Endothelial cell (in vitro differentiated cells): ENCODE results near the gene TPM2. TPM values are rescaled to one million over a fixed set of nuclear protein-coding genes. Genes with fewer than 3 reads are reported as not detected.

ENCODE experiments used
- DNase-seq: peaks from one replicate; pipeline ENCODE4 v3.0.0; 2021; ENCODE audit warnings: low spot score
- H3K27ac Mint-ChIP-seq: one replicate; pipeline ENCODE4 v1.8.0; 2021; ENCODE audit warnings: mixed read lengths, inconsistent platforms; ENCODE audit not compliant: unreplicated experiment
- H3K27me3 Mint-ChIP-seq: one replicate; pipeline ENCODE4 v1.8.0; 2021; ENCODE audit warnings: mild to moderate bottlenecking, moderate library complexity, mixed read lengths, inconsistent platforms; ENCODE audit not compliant: unreplicated experiment
- H3K36me3 Mint-ChIP-seq: one replicate; pipeline ENCODE4 v1.8.0; 2021; ENCODE audit warnings: mild to moderate bottlenecking, low read depth, mixed read lengths, inconsistent platforms; ENCODE audit not compliant: unreplicated experiment
- H3K4me1 Mint-ChIP-seq: one replicate; pipeline ENCODE4 v1.8.0; 2021; ENCODE audit warnings: mild to moderate bottlenecking, mixed read lengths, inconsistent platforms; ENCODE audit not compliant: unreplicated experiment
- H3K4me3 Mint-ChIP-seq: one replicate; pipeline ENCODE4 v1.8.0; 2021; ENCODE audit warnings: mild to moderate bottlenecking, mixed read lengths, inconsistent platforms; ENCODE audit not compliant: unreplicated experiment
- H3K9me3 Mint-ChIP-seq: one replicate; pipeline ENCODE4 v1.8.0; 2021; ENCODE audit warnings: mixed read lengths, inconsistent platforms; ENCODE audit not compliant: unreplicated experiment
- total RNA-seq: library from RNA; stranded (reverse); fragmentation: NEBNext Ultra II Directional; extraction: Animal tissue kit (Norgen Biotek cat#: 25700); gene quantifications from one replicate; pipeline ENCODE4 v1.2.1, GENCODE V29; 2021; ENCODE audit not compliant: unreplicated experiment
- TF ChIP-seq, protein P1 (sequence below): fragments of 200-600 bp; sonication (generic); IDR thresholded peaks from one replicate; pipeline ENCODE4 v1.5.0; 2021; ENCODE audit warnings: antibody characterized with exemption; ENCODE audit not compliant: unreplicated experiment

TPM2 gene
- total RNA-seq, 1 donor from 2014 or later = 173 TPM

DNA sequence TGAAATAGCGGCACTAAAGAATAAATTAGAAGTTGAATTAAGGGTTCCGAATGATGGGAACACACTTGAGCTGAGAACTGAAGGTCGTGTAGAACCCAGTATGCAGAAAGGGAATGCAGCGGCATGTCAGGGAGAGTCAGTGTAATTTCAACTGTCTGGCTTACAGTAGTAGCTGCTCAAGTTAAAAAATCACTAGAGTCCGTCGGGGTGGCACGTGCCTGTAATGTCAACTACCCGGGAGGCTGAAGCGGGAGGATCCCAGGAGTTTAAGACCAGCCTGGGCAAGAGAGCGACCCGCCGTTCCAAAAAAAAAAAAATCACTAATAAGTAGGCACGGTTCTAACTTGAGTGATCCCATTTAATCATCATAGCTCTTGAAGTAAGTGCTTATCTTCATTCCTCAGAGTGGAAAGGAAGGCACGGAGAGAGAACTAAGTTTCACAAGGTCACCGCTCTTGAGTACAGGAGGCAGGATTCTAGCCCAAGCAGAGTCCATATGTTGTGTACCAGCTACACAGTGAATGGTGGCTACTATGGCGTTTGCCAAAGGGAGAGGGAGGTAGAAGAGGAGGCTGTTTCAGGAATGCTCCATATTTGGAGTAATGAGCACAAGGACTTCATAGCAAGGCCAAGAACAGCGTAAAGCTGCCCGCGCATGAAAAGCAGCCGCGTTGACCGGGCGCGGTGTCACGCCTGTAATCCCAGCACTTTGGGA lies 32.7 kb downstream of the TPM2 start:
- Mint-ChIP-seq H3K27me3 (peaks cover 22% of the 10 kb centered on the region), H3K36me3 (peaks cover 17% of the 10 kb centered on the region), H3K4me1 (peaks cover 29% of the 10 kb centered on the region), H3K9me3 (peaks cover 4% of the 10 kb centered on the region), H3K4me3 (peak overlapping the region; percentile 87), H3K27ac (peak overlapping the region; percentile 99)
- TF ChIP-seq, protein P1, sequence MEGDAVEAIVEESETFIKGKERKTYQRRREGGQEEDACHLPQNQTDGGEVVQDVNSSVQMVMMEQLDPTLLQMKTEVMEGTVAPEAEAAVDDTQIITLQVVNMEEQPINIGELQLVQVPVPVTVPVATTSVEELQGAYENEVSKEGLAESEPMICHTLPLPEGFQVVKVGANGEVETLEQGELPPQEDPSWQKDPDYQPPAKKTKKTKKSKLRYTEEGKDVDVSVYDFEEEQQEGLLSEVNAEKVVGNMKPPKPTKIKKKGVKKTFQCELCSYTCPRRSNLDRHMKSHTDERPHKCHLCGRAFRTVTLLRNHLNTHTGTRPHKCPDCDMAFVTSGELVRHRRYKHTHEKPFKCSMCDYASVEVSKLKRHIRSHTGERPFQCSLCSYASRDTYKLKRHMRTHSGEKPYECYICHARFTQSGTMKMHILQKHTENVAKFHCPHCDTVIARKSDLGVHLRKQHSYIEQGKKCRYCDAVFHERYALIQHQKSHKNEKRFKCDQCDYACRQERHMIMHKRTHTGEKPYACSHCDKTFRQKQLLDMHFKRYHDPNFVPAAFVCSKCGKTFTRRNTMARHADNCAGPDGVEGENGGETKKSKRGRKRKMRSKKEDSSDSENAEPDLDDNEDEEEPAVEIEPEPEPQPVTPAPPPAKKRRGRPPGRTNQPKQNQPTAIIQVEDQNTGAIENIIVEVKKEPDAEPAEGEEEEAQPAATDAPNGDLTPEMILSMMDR = no peak
- DNase-seq = no peak

DNA sequence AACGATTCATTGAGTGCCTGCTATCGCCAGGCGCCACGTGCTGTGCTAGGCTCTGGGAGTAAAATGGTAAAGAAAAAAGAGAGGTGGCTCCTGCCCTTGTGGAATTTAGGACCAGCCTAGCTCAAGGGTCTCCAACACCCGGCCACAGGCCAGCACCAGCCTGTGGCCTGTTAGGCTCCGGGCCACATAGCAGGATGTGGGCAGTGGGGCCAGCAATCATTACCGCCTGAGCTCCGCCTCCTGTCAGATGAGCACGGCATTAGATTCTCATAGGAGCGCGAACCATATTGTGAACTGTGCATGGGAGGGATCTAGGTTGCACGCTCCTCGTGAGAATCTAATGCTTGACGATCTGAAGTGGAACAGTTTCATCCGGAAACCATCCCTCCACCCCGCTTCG lies 33.4 kb downstream of the TPM2 start:
- Mint-ChIP-seq H3K4me1 (peaks cover 25% of the 10 kb centered on the region), H3K9me3 (peaks cover 4% of the 10 kb centered on the region), H3K27ac (no peak overlapping the region), H3K27me3 (peaks cover 22% of the 10 kb centered on the region), H3K36me3 (peaks cover 14% of the 10 kb centered on the region), H3K4me3 (no peak overlapping the region)
- TF ChIP-seq, protein P1 = no peak
- DNase-seq = no peak

DNA sequence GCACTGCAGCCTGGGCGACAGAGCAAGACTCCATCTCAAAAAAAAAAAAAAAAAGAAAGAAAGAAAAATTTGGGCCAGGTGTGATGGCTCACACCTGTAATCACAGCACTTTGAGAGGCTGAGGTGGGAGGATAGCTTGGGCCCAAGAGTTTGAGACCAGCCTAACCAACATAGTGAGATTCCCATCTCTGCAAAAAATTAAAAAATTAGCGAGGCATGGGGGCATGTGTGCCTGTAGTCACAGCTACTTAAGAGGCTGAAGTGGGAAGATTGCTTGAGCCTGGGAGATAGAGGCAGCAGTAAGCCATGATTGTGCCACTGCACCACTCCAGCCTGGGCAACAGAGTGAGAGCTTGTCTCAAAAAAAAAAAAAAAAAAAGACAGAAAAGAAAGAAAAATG lies 36.1 kb downstream of the TPM2 start:
- Mint-ChIP-seq H3K27me3 (peaks cover 15% of the 10 kb centered on the region), H3K9me3 (peaks cover 4% of the 10 kb centered on the region), H3K4me3 (no peak overlapping the region), H3K27ac (no peak overlapping the region), H3K36me3 (peaks cover 9% of the 10 kb centered on the region), H3K4me1 (peaks cover 20% of the 10 kb centered on the region)
- DNase-seq = no peak
- TF ChIP-seq, protein P1 = no peak

DNA sequence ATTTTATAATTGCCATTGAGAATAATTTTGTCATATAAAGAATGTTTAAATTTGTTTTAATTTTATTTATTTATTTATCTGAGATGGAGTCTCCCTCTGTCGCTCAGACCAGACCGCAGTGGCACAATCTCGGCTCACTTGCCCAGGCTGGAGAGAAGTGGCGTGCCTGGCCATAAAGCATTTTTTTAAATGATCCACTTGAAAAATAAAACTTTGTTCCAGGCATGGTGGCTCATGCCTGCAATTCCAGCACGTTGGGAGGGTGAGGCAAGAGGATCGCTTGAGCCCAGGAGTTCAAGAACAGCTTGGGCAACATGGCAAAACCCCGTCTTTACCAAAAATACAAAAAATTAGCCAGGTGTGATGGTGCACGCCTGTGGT lies 36.9 kb downstream of the TPM2 start:
- Mint-ChIP-seq H3K27ac (no peak overlapping the region), H3K27me3 (peaks cover 14% of the 10 kb centered on the region), H3K9me3 (peaks cover 4% of the 10 kb centered on the region), H3K4me1 (peaks cover 24% of the 10 kb centered on the region), H3K4me3 (no peak overlapping the region), H3K36me3 (peaks cover 10% of the 10 kb centered on the region)
- DNase-seq = no peak
- TF ChIP-seq, protein P1 = no peak

DNA sequence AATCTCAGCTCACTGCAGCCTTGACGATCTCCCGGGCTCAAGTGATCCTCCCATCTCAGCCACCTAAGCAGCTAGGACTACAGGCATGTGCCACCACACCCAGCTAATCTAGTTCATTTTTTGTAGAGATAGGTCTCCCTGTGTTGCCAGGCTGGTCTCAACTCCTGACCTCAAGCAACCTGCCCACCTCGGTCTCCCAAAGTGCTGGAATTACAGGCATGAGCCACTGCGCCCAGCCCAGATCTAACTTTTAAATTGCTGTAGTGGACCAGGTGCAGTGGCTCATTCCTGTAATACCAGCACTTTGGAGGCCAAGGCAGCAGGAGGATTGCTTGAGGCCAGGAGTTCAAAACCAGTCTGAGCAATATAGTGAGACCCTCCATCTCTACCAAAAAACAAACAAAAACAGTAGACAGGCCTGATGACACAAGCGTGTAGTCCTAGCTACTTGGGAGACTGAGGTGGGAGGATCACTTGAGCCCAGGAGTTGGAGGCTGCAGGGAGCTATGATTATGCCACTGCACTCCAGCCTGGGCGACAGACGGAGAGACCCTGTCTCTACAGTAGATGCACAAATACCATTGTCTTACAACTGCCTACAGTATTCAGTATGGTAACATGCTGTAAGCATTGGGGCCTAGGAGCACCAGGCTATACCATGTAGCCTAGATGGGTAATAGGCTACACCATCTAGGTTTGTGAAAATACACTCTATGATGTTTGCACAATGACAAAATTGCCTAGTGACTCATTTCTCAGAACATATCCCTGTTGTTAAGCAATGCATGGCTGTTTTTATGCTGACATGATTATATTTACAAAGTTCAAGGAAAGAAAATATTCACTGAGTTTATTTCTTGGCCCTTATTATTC lies 37.5 kb downstream of the TPM2 start:
- Mint-ChIP-seq H3K4me1 (peaks cover 24% of the 10 kb centered on the region), H3K4me3 (no peak overlapping the region), H3K27me3 (peaks cover 10% of the 10 kb centered on the region), H3K36me3 (peaks cover 12% of the 10 kb centered on the region), H3K27ac (no peak overlapping the region), H3K9me3 (peaks cover 2% of the 10 kb centered on the region)
- TF ChIP-seq, protein P1 = no peak
- no peak for DNase-seq
